Peyer's patch (tissue), 4 donors: Measurements from ENCODE around the gene SHC2. TPM values are rescaled to one million over a fixed set of nuclear protein-coding genes. Genes with fewer than 3 reads are reported as not detected.

Source experiments
- DNase-seq, 3 donors: peaks; one replicate each; pipeline ENCODE4 v3.0.0-alpha.2; 2017 to 2019
- H3K27ac ChIP-seq, 4 donors: fragments of 200-600 bp; sonication (generic); one replicate each; pipeline ENCODE4 v1.5.1; 2016 to 2019
- H3K27me3 ChIP-seq, 2 donors: fragments of 200-600 bp; sonication (generic); one replicate each; pipeline ENCODE4 v1.5.1; 2019
- H3K36me3 ChIP-seq, 3 donors: fragments of 200-600 bp; sonication (generic); one replicate each; pipeline ENCODE4 v1.5.1; 2016 to 2019
- H3K4me1 ChIP-seq, 4 donors: fragments of 200-600 bp; sonication (generic); one replicate each; pipeline ENCODE4 v1.5.1; 2016 to 2019
- H3K4me3 ChIP-seq, 4 donors: fragments of 200-600 bp; sonication (generic); 1 replicate in 3 of 4; 2 replicates in 1 of 4; pipeline ENCODE4 v1.5.1; 2016 to 2019; ENCODE audit warnings: mild to moderate bottlenecking in 1 of 4
- H3K9me3 ChIP-seq, 4 donors: fragments of 200-600 bp; sonication (generic); one replicate each; pipeline ENCODE4 v1.5.1; 2016 to 2019; ENCODE audit warnings: mild to moderate bottlenecking in 1 of 4
- POLR2A ChIP-seq, 2 donors: fragments of 450-650 bp; IDR thresholded peaks; one replicate each; pipeline ENCODE4 v1.5.1; 2017; ENCODE audit warnings: antibody characterized with exemption in 2 of 2, mild to moderate bottlenecking in 2 of 2, moderate library complexity in 2 of 2
- total RNA-seq, 4 donors: library from RNA; depleted of rRNA; stranded (reverse); fragments of >200 nt; gene quantifications; one replicate each; pipeline ENCODE4 v1.1.0, GENCODE V29; 2016
- TF ChIP-seq, protein P1 (sequence below), 6 experiments: fragments of 450-650 bp in 4 of 6; fragments of 200-600 bp in 2 of 6; sonication (generic) in 1 of 6; IDR thresholded peaks; one replicate each; pipeline ENCODE4 v1.5.1; 2017 to 2019; ENCODE audit warnings: antibody characterized with exemption in 6 of 6, mild to moderate bottlenecking in 3 of 6, moderate library complexity in 1 of 6

The SHC2 gene
- total RNA-seq, 4 donors from 2014 or later, result 9.5 to 33.0 (median 18.3) TPM

GRCh38 chr19:418761-419671, 41.8 kb downstream of the SHC2 start:
- no peak for DNase-seq
- TF ChIP-seq, protein P1, sequence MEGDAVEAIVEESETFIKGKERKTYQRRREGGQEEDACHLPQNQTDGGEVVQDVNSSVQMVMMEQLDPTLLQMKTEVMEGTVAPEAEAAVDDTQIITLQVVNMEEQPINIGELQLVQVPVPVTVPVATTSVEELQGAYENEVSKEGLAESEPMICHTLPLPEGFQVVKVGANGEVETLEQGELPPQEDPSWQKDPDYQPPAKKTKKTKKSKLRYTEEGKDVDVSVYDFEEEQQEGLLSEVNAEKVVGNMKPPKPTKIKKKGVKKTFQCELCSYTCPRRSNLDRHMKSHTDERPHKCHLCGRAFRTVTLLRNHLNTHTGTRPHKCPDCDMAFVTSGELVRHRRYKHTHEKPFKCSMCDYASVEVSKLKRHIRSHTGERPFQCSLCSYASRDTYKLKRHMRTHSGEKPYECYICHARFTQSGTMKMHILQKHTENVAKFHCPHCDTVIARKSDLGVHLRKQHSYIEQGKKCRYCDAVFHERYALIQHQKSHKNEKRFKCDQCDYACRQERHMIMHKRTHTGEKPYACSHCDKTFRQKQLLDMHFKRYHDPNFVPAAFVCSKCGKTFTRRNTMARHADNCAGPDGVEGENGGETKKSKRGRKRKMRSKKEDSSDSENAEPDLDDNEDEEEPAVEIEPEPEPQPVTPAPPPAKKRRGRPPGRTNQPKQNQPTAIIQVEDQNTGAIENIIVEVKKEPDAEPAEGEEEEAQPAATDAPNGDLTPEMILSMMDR (IDR thresholded peaks at IDR 0.05), result no peak
- no peak for TF ChIP-seq POLR2A (IDR thresholded peaks at IDR 0.05)
- Histone ChIP-seq H3K4me1 (no peaks in the 10 kb centered on the region), H3K9me3 (no peaks in the 10 kb centered on the region), H3K27ac (no peak overlapping the region), H3K27me3 (no peaks in the 10 kb centered on the region), H3K36me3 (no peaks in the 10 kb centered on the region), H3K4me3 (no peak overlapping the region)

DNA sequence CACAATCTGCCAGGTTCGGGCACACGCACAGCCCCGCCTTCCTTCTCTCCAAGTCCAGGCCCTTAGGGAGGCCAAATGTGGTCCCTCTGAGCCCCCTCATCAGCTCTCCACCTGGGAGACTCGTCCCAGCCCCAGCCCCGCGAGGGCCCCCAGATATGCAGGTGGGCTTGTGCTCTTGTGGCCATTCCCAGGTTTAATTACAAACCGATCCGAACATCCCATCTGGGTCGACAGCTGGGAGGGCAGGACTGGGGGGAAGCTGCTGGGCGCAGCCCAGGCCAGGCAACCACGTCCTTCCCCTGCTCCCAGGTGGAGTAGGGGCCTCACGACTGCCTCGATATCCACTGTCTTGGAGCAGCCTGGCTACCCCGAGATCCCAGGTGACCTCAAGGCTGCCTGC, 44.4 kb downstream of the SHC2 start:
- no peaks in the 10 kb centered on the region for H3K27me3 ChIP-seq
- no peaks in the 10 kb centered on the region for H3K9me3 ChIP-seq
- H3K4me1 ChIP-seq, result no peaks in the 10 kb centered on the region
- no peak overlapping the region for H3K27ac ChIP-seq
- no peak overlapping the region for H3K4me3 ChIP-seq
- DNase-seq, result no peak
- H3K36me3 ChIP-seq, result no peaks in the 10 kb centered on the region
- TF ChIP-seq POLR2A (IDR thresholded peaks at IDR 0.05), result no peak
- TF ChIP-seq, protein P1 (IDR thresholded peaks at IDR 0.05), result no peak

DNA sequence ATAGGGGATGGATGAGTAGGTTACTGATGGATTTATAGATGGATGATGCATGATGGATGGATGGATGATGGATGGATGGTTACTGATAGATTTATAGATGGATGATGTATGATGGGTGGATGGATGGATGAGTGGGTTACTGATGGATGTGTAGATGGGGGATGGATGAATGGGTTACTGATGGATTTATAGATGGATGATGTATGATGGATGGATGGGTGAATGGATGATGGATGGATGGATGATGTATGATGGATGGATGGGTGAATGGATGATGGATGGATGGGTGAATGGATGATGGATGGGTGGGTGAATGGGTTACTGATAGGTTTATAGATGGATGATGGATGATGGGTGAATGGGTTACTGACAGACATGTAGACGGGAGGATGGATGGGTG, 45.5 kb downstream of the SHC2 start:
- Histone ChIP-seq H3K4me3 (no peak overlapping the region), H3K4me1 (peaks cover 0 to under 1% (median 0%) of the 10 kb centered on the region in 4 donors), H3K36me3 (no peaks in the 10 kb centered on the region), H3K9me3 (no peaks in the 10 kb centered on the region), H3K27ac (no peak overlapping the region), H3K27me3 (no peaks in the 10 kb centered on the region)
- no peak for TF ChIP-seq POLR2A (IDR thresholded peaks at IDR 0.05)
- TF ChIP-seq, protein P1 (IDR thresholded peaks at IDR 0.05), result no peak
- DNase-seq, result no peak

- no peak overlapping the region for H3K4me3 ChIP-seq
- DNase-seq, result no peak
- no peak overlapping the region for H3K27ac ChIP-seq
- TF ChIP-seq, protein P1 (IDR thresholded peaks at IDR 0.05), result no peak
- TF ChIP-seq POLR2A (IDR thresholded peaks at IDR 0.05), result no peak
- no peaks in the 10 kb centered on the region for H3K9me3 ChIP-seq
- peaks cover 0 to 15% (median 4%) of the 10 kb centered on the region in 4 donors for H3K4me1 ChIP-seq
- H3K27me3 ChIP-seq, result peaks cover 0 to 5% of the 10 kb centered on the region in 2 donors
- H3K36me3 ChIP-seq, result no peaks in the 10 kb centered on the region
These were observed 46.9 kb downstream of the SHC2 start for GRCh38 chr19:413756-414420.

DNA sequence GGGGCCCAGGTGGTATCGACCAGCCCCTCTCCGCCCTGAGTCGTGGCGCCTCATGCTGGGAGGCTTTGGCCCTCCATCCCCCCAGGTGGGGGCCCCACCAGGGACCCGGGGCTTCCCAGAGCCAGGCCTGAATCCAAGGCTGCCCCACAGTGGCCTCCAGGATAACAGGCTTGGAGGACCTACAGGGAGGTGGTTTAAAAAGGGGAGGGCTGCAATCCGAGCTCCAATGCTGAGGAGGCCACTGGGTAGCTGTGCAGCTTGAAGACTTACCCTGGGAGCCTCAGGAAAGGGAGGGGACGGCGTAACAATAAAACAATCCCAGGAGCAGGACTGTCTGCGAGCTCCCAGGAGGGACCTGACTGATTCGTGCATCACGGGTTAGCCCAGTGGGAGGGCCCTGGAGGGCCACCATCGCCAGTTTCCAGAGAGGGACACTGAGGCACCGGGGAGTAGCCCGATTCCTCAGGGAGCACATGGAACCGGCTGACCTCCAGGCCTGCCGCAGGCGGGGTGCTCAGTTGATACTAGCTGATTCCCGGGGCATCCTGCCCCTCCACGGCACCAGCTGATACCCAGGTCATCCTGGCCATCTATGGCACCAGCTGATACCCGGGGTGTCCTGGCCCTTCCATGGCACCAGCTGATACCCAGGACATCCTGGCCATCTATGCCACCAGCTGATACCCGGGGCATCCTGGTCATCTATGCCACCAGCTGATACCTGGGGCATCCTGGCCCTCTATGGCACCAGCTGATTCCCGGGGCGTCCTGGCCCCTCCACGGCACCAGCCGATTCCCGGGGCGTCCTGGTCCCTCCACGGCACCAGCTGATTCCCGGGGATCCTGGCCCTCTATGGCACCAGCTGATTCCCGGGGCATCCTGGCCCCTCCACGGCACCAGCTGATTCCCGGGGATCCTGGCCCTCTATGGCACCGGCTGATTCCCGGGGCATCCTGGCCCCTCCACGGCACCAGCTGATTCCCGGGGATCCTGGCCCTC, 48.2 kb downstream of the SHC2 start:
- H3K27me3 ChIP-seq, result peaks cover 0 to 17% of the 10 kb centered on the region in 2 donors
- H3K9me3 ChIP-seq, result no peaks in the 10 kb centered on the region
- H3K36me3 ChIP-seq, result no peaks in the 10 kb centered on the region
- H3K27ac ChIP-seq, result no peak overlapping the region
- H3K4me1 ChIP-seq, result peaks cover 0 to 24% (median 12%) of the 10 kb centered on the region in 4 donors
- TF ChIP-seq, protein P1 (IDR thresholded peaks at IDR 0.05), result no peak
- no peak for TF ChIP-seq POLR2A (IDR thresholded peaks at IDR 0.05)
- no peak overlapping the region for H3K4me3 ChIP-seq
- DNase-seq, result no peak
